D721Med (cell line): ENCODE results near the gene IL11RA.
A peak's percentile ranks its signal among the peaks of the same experiment; 100 is the strongest.

Experiments
- DNase-seq: peaks from one replicate; pipeline ENCODE4 v3.0.0; 2011; ENCODE audit warnings: low spot score; ENCODE audit not compliant: insufficient read length
- FAIRE-seq: peaks from 2 replicates; lab custom pipeline; 2011; peaks lifted over from hg19 to GRCh38; lab: Jason Lieb, UNC
- CTCF ChIP-seq: IDR thresholded peaks from 2 replicates; pipeline ENCODE4 v1.5.1; 2012; ENCODE audit warnings: mild to moderate bottlenecking, control low read depth; ENCODE audit not compliant: insufficient read depth; ENCODE audit errors: missing control alignments

IL11RA gene

GRCh38 chr9:34651876-34652601, at the start of gene IL11RA:
Gene IL11RA (plus strand): TSS chr9:34652185. CDS start chr9:34655218, 3,033 bp downstream.
- DNase-seq (no peak), FAIRE-seq (no peak)
- no peak for TF ChIP-seq CTCF

GRCh38 chr9:34603610-34604231, 48.3 kb upstream of the IL11RA start:
- DNase-seq = peak; percentile 89
- TF ChIP-seq CTCF = peak; percentile 97
- peak; percentile 85 for FAIRE-seq

GRCh38 chr9:34606190-34606589, 45.8 kb upstream of the IL11RA start:
- TF ChIP-seq CTCF = no peak
- FAIRE-seq (no peak), DNase-seq (no peak)

GRCh38 chr9:34606905-34607304, 45.1 kb upstream of the IL11RA start:
- DNase-seq (no peak), FAIRE-seq (no peak)
- no peak for TF ChIP-seq CTCF

GRCh38 chr9:34607331-34607730, 44.7 kb upstream of the IL11RA start:
- FAIRE-seq = no peak
- no peak for TF ChIP-seq CTCF
- no peak for DNase-seq

GRCh38 chr9:34610434-34611206, 41.4 kb upstream of the IL11RA start:
- DNase-seq (no peak), FAIRE-seq (no peak)
- TF ChIP-seq CTCF = no peak
